ENCODE data around the gene P3H2.
A peak's percentile ranks its signal among the peaks of the same experiment; 100 is the strongest.

Gene P3H2

GRCh38 chr3:190012784-190013183 is 107.9 kb downstream of the P3H2 start:
- DNase-seq, result no peak

DNA sequence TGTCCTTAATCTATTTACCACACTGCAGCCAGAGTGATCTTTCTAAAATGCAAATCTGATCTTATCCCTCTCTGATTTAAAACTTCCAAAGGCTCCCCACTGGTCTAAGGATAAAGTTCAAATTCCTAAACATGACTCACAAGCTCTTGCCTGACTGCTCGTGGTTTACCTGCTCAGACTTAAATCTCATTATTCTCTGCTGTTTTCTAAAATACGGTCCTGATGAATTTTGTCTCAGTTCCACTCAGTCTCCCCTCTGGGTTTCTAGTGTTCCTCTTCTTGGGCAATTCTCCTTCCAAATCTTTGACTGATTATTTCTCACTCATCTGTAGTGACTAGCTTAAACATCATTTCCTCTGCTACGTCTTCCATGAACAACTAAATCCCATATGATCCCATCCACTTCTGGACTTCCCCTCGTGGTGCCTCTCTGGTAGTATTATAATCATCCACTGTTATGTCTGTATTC is 108.3 kb downstream of the P3H2 start:
- no peak for DNase-seq

- DNase-seq, result no peak
Observed at GRCh38 chr3:190010486-190010885, 110.2 kb downstream of the P3H2 start.

GRCh38 chr3:190009614-190010013 is 111.1 kb downstream of the P3H2 start:
- DNase-seq, result no peak

DNA sequence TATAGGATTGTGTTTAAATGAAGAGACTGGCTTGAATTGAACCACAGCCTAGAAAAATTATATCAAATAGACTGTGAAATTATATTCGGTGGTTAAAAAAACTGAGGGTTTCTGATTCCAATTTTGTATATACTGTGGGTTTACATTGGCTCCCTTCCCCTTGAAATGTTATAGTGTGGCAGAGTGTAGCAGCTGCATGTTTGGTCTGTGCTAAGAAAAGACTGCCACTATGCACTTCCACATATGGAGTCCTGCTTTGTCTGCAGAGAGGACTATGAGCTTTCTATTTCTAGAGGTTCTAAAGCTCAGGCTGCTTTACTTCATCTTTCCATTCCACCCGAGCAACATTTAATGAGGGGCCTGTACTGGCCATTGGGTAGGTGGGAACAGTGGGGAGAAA is 112.3 kb downstream of the P3H2 start:
- no peak for DNase-seq

- no peak for DNase-seq
Observed at GRCh38 chr3:190005343-190006113, 115.2 kb downstream of the P3H2 start.

DNA sequence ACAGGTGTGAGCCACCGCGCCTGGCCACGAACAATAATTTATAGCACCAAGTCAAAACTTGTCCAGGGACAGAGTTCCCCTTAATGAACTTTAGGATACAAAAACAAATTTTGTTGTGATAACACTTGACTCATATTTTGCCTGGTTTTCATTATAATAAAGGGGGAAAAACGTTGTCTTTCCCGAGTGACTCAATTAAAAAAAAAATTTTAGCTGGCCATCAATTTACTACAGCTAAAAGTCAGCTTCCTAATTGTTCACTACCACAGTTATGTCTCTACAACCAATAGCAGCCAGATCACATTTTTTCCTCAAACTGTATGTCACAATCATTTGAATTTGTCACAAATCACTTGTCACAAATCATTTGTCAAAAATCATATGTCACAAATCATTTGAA is 116.0 kb downstream of the P3H2 start:
- DNase-seq, result no peak

DNA sequence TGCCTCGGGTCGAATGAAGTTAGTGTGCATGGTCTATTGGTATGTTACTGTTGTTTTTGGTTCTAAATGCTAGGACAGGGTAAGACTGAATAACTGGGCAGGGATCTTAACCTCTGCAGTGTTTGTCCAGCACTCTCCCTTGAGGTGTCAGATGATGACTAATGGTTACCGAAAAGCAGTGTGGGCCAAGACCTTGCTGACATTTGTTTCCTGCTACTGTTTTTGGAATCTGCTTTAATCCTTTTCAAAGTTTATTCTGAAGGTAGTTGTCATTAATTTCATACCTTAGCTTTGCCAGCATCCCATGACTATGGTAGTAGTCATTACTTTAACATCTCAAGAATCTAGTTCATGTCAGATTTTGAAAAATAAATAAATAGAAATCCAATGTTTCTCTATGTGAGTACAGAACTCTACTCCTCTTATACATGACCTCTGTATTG is 117.0 kb downstream of the P3H2 start:
- no peak for DNase-seq

DNA sequence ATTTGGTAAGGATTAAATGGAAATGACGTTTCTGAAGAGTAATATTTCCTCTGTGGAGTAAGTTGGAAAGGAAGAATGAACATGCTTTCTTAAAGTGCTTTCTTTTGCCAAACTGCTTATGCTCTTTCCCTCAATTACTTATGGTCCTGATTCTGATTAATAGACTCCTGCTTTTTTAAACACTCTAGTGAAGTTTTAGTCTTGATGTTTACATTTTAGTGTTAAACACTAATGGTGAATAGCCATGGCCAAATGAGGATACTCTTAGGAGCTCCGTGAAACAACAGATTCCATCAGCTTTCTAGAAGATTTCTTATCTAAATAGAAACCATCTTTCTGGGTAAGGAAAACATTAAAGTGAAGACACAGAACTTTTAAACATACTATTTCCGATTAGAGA is 117.6 kb downstream of the P3H2 start:
- DNase-seq, result no peak

DNA sequence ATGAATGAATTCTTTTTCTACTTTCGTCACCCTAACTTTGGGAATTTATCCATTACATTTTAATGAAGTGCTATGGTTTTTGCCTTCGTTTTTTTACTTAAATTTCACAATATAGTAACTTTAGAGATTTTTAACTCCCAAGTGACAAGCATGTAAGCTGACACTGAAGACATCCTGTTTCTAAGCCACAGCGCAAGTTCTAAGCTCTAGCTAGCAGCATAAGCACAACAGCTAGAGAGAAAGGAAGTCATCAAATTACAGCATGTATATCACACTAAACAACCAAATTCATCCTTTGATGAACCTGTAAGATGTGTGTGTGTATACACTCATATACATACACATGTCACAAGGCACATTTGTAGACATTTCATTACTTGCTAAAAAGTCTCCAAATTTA is 119.3 kb downstream of the P3H2 start:
- peak; percentile 11 for DNase-seq

- no peak for DNase-seq
Observed at GRCh38 chr3:190000861-190001196, 119.9 kb downstream of the P3H2 start.

DNA sequence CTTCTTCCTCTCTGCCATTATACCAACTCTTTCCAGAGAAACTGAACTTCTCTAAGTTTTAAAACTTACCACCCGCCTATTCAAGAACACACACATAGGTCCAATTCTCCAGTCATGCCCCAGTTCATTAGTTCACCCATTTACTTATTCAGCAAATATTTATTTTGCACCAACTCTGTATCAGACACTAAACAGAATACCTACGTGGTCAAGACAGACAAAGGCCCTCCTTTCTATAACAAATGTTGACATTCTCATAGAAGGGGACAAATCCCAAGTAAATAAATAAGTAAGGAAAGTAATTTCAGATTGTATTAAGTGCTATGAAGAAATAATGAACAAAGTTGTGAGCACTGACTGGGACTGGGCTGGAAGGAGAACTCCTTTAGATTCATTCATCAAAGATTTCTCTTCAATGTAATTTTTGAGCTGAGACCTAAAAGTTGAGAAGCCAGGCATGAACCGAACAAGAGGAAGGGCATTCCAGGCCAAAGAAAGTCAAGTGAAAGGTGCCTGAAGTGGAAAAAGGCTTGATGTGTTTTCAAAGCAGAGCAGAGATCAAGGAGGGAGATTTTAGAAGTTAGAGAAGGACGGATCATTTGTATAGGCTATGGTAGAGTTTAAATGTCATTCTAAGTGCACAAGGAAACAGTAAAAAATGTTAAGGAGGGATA is 120.4 kb downstream of the P3H2 start:
- DNase-seq, result no peak

GRCh38 chr3:189999718-190000117 is 121.0 kb downstream of the P3H2 start:
- no peak for DNase-seq

- peak; percentile 22 for DNase-seq
Observed at GRCh38 chr3:189995129-189995528, 125.6 kb downstream of the P3H2 start.

- DNase-seq, result no peak
Observed at GRCh38 chr3:189990826-189991225, 129.9 kb downstream of the P3H2 start.

DNA sequence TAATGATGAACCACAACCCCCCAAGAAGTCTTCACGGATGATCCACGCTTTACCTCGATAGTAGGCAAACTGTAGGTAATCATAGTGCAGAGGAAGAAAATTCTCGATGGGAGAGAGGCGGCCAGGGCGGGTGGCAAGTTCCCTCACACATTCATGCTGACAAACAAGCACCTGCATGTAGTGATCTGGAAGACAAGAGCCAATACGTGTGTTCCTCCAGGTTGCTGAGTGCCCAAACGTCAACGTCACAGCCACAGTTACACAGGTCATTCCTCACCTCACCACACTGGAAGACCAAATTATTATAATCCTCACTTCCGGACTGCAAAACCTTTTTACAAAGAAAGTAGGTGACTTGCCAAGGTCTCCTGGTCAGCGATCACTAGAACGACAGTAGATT is 131.8 kb downstream of the P3H2 start:
- no peak for DNase-seq

GRCh38 chr3:189988322-189988721 is 132.4 kb downstream of the P3H2 start:
- DNase-seq, result no peak

GRCh38 chr3:189985948-189986347 is 134.7 kb downstream of the P3H2 start:
- no peak for DNase-seq

GRCh38 chr3:189983612-189984011 is 137.1 kb downstream of the P3H2 start:
- no peak for DNase-seq

DNA sequence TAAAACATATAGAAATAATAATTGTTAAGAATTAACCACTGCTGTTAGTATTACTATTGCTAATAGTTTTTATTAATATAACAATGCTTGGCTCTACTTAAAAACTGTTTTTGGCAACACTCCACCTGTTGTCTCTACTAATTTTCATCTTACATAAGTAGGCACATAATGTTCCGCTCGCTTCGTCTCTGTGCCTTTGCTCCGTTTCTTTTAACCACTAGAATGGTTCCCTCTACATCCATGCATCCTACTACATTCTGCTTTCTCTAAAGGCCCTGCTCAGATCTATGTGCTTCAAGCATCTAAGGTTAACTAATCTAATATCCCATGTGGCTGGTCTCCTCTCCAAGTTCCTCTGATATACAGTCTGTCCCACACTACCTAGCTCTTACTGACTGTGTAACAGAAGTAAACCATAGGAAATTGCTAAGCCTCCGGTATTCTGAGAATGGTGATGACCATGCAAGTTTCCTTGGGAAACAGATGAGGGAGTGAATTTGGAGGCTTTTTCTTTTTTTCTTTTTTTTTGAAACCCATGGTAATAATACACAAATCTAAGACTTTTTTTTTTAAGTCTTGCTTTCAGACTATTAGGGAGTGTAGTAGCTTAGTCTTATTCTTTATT is 138.3 kb downstream of the P3H2 start:
- peak; percentile 61 for DNase-seq

DNA sequence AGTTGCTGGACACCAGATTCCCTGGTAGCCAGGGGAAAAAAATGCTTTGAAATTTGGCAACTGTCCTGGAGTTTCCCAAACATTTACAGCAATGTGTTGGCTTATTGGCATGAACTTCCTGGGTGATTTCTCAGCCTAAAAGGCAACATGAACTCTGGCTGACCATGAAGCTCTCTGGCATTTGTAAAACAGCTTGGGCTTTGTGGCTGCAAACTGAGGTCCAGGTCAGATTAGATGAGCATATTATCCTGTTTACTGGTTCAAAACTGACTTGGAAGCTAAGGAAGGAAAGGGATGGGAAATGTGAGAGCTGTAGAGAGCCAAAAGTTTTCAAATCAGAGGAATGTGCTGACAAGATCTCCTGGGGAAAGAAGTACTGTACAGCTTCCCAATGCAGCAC is 139.0 kb downstream of the P3H2 start:
- DNase-seq, result no peak

DNA sequence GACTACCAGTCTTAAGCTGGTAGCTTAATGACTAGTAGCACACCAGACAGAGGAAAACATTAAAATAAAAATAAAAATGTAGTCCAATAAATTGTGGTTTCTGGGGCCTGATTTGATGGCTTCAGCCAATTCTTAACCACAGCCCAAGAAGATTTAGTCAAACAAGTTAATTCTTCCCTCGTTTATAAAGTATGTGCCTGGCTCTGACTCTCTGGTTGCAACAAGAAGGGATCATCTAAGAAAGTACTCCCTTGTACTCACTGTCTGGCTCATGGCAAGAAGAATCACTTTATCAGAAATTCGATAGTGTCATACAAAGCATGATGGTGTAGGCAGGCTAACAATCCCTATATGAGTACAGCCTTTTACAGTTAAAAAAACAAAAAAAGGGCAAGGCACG is 141.9 kb downstream of the P3H2 start:
- DNase-seq, result no peak

GRCh38 chr3:189977174-189977573 is 143.5 kb downstream of the P3H2 start:
- DNase-seq, result no peak

DNA sequence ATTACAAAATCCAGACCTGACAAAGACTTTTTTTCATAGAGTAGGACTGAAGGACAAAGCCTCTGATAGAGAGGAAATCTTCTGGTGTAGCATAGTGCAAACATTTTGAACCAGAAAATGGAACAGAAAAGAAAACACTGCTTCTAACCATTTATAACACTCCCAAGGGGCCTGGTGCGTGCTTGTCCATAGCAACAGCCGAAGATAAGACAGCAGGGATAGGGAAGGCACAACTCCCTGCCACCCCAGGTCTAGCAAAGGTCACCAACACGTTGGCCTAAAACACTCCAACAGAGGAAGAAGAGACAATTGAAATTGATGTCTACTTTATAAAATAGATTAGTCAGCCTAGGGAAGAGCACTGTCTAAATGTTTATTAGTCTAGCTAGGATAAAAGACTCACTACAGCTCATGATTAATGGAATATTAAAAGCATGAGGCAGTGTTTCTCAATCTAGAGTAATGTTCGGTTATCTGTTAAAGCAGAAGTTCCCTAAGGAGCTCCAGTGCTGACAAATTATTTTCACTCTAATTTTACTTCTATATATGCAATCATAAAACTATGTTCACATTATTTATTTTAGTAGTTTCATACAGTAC is 145.2 kb downstream of the P3H2 start:
- no peak for DNase-seq

All from hematopoietic multipotent progenitor cell treated with erythropoietin and hydrocortisone succinate and interleukin-3 and kit ligand, for 4 days (in vitro differentiated cells).